ENCODE results near the gene HACD2. TPM values are rescaled to one million over a fixed set of nuclear protein-coding genes. Genes with fewer than 3 reads are reported as not detected.

The HACD2 gene, protein sequence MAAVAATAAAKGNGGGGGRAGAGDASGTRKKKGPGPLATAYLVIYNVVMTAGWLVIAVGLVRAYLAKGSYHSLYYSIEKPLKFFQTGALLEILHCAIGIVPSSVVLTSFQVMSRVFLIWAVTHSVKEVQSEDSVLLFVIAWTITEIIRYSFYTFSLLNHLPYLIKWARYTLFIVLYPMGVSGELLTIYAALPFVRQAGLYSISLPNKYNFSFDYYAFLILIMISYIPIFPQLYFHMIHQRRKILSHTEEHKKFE
- 10 to 100 TPM; 40.9 to 65.0 (median 52.7) TPM for total RNA-seq
- long read RNA-seq, donor 1, partial matches to known transcripts: 3 of 12 reads
- long read RNA-seq, donor 1, other reads (novel, unspliced or antisense): 9 of 12 reads
- long read RNA-seq, donor 2, partial matches to known transcripts: 1 of 3 reads
- long read RNA-seq, donor 2, other reads (novel, unspliced or antisense): 2 of 3 reads

DNA sequence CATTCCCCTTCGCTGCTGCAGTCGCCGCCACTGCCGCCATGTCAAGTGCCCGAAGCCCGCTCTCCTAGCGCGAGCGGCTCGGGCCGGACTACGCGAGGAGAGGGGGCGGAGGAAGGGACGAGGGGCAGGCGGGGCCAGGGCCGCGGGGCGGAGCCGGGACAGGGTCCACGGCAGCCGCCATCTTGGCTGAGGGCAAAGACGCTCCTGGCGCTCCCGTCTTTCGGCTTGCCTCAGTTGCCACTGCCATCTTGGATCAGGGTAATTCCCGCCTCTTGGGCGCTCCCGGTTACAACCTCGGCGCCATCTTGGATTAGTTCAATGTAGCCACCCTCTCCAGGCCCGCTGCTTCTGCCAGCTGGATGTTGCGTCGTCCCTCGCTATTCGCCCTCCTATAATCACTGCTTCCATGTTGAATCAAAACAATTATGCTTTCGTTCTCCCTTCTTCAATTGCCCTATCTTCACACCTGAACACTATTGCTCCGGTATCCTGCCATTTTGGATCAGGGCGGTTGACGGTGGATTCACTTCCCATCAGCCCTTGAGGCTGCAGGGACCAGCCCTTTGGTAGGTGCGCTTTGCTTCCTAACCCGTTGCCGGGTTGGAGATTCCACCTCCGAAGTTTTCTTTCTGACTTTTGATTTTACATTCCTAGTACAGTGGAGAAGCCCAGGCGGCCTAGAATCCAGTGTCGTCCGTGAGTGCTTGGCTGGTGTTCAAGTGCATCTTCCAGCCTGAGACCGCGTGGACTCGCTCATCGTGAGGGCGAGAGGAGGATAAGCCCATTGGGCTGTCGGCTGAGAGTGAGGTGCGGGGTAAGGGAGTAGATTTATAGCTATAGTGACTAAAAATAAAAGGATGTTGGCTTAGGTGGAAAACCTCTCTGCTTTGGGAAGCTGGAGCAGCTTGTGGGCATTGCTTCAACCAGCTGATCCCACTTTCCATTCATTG lies at the start of gene HACD2:
HACD2 (minus strand) TSS at position 66 of the 950 bp plus-strand sequence; CDS start at position 40, 26 bp downstream.
- DNase-seq: peak; percentile 98
- peak; percentile 95 for ATAC-seq
- Histone ChIP-seq H3K36me3 (ENCODE audit: low read depth) (no peaks in the 10 kb centered on the region), H3K4me1 (ENCODE audit: low read depth) (peaks cover 13% of the 10 kb centered on the region), H3K4me3 (peak within 1 kb of the TSS; percentile 82), H3K9me3 (peaks cover 4% of the 10 kb centered on the region)
- TF ChIP-seq, protein P1, sequence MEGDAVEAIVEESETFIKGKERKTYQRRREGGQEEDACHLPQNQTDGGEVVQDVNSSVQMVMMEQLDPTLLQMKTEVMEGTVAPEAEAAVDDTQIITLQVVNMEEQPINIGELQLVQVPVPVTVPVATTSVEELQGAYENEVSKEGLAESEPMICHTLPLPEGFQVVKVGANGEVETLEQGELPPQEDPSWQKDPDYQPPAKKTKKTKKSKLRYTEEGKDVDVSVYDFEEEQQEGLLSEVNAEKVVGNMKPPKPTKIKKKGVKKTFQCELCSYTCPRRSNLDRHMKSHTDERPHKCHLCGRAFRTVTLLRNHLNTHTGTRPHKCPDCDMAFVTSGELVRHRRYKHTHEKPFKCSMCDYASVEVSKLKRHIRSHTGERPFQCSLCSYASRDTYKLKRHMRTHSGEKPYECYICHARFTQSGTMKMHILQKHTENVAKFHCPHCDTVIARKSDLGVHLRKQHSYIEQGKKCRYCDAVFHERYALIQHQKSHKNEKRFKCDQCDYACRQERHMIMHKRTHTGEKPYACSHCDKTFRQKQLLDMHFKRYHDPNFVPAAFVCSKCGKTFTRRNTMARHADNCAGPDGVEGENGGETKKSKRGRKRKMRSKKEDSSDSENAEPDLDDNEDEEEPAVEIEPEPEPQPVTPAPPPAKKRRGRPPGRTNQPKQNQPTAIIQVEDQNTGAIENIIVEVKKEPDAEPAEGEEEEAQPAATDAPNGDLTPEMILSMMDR (IDR thresholded peaks at IDR 0.05): no peak
- intact Hi-C loops (cut with DNase I, micrococcal nuclease): no loop called here

DNA sequence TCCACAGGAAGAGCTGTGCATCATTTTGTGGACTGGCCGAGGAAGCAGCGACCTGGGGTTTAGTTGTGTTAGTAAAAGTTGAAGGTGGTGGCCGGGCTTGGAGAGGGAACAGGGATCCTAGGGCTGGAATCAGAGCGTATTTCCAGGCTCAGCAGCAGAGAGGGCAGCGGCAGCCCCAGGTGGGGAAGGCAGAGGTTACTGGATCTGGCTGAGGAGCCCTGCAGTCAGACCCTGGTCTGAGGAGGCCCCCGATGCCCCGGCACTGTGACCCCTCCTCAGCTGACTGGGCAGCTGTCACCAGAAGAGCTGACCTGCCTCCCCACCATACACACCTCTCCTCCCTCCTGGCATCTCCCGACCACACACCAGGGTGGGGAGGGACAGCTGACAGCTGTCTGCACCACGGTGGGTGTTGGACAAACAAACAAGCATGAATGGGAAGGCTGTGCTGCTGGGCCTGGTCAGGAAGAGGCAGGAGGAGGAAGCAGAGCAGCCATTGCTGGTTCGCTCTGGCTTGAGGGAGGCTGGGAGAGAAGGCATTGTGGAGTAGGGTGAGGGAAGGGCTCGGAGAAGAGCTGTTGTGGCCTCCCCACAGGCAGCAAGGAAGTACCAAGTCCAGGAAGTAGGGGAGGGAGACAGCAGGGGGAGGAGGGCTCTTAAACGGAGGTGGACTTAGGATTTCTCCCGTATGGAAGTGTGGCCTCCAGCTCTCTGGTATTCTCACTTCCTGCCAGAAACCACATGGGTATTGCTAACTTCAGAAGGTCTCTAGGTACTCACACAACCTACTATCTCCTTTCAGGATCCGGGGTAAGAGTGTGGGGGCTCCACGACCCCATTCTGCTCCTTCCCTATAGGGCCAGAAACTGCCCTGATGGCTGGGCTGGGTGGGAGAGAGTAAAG lies 49.5 kb upstream of the HACD2 start:
- no peak for DNase-seq
- no peaks in the 10 kb centered on the region for H3K36me3 ChIP-seq (ENCODE audit: low read depth)
- peak; percentile 9 for ATAC-seq
- H3K4me1 ChIP-seq (ENCODE audit: low read depth): no peaks in the 10 kb centered on the region
- H3K4me3 ChIP-seq: no peak overlapping the region
- H3K9me3 ChIP-seq: no peaks in the 10 kb centered on the region
- intact Hi-C loops (cut with DNase I, micrococcal nuclease): no loop called here
- TF ChIP-seq, protein P1 (IDR thresholded peaks at IDR 0.05): no peak

DNA sequence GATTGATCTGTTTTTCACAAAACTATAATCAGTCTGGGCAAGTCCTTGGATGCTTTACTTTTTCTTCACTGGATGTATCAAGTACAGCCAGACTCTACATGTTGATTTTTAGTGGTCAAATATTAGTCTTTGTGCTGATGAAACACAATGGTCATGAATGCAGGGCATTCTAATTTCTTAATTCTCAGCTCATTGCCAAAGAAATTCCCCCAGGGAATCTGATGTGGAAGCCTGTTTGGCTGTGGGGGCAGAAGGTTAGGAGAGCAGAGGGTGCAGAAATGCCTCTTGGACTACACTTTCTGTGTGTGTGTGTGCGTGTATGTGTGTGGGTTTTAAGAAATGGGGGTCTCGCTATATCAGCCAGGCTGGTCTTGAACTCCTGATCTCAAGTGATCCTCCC lies 48.7 kb upstream of the HACD2 start:
- ATAC-seq (no peak), DNase-seq (no peak)
- Histone ChIP-seq H3K4me1 (ENCODE audit: low read depth) (no peaks in the 10 kb centered on the region), H3K4me3 (no peak overlapping the region), H3K9me3 (no peaks in the 10 kb centered on the region), H3K36me3 (ENCODE audit: low read depth) (no peaks in the 10 kb centered on the region)
- TF ChIP-seq, protein P1 (IDR thresholded peaks at IDR 0.05): no peak
- intact Hi-C loops (cut with DNase I, micrococcal nuclease): no loop called here

DNA sequence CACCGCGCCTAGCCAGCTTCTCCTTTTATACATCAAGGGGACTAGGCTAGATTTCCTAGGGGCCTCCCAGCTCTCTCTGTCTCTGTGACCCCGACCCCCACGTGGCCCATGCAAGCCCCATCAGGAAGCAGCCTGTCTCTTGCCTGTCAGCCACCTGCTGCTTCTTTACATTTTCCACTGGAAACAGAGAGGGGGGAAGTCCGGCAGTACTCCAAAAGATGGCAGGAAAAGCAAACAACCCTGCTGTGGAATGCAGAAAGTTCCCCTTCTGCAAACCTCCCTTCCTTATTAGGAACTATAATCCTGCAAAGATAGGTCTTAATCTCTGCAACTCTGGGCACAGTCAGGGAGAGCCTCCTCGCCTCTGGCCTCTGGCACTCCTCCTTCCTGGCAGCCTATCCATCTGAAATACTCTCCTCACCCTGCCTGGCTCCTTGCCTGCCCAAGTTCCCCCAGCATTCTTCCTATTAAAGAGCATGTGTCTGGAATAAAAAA lies 47.4 kb upstream of the HACD2 start:
- DNase-seq: no peak
- Histone ChIP-seq H3K36me3 (ENCODE audit: low read depth) (no peaks in the 10 kb centered on the region), H3K9me3 (no peaks in the 10 kb centered on the region), H3K4me3 (no peak overlapping the region), H3K4me1 (ENCODE audit: low read depth) (no peaks in the 10 kb centered on the region)
- no peak for ATAC-seq
- TF ChIP-seq, protein P1 (IDR thresholded peaks at IDR 0.05): no peak
- intact Hi-C loops (cut with DNase I, micrococcal nuclease): no loop called here

DNA sequence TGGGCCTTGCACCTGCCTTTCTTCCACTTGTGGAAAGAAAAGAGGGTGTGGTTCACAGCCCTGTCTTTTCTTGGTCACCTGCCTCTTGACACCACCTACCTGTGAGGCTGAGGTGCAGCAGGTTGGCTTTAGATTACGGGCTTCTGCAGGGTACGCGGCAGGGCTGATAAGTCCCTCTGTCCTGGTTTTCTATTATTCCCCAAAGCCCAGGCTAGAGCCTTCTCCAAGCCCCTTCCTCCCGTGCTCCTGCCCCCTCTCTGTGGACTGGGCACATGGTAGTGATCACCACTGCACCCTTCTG lies 44.8 kb upstream of the HACD2 start:
- H3K36me3 ChIP-seq (ENCODE audit: low read depth): no peaks in the 10 kb centered on the region
- ATAC-seq: no peak

More for the DNA sequence above, 44.8 kb upstream of the HACD2 start:
- no peaks in the 10 kb centered on the region for H3K9me3 ChIP-seq
- H3K4me3 ChIP-seq: no peak overlapping the region
- intact Hi-C loops (cut with DNase I, micrococcal nuclease): no loop called here
- no peaks in the 10 kb centered on the region for H3K4me1 ChIP-seq (ENCODE audit: low read depth)
- TF ChIP-seq, protein P1 (IDR thresholded peaks at IDR 0.05): no peak
- no peak for DNase-seq

Measured in mucosa of descending colon (tissue), 3 donors.